Measurements from ENCODE around the gene MAPKAPK5.
"Not testable (repeated sequence)": the region's sequence is repeated elsewhere in the genome, so short reads cannot be mapped to it uniquely, and the experiment has no call there.

- not testable (repeated sequence) for TF ChIP-seq POLR2A (IDR thresholded peaks at IDR 0.05; ENCODE audit: low read length); GATA1 (IDR thresholded peaks at IDR 0.05; ENCODE audit: low read depth, low read length)
Measured at GRCh38 chr12:111834740-111835386, 7.2 kb upstream of the MAPKAPK5 start.
